Spleen (tissue), 11 donors: Measurements from ENCODE around the gene CDC14B. TPM values are rescaled to one million over a fixed set of nuclear protein-coding genes. Genes with fewer than 3 reads are reported as not detected.

Source experiments
- DNase-seq: peaks from one replicate; pipeline ENCODE4 v3.0.0-alpha.2; 2020
- H3K27ac ChIP-seq, 8 donors: fragments of 200-600 bp; sonication (generic) in 7 of 8; 1 replicate in 4 of 8; 2 replicates in 4 of 8; pipeline versions ENCODE4 v1.5.0 to v1.8.0; 2016 to 2021; ENCODE audit warnings: inconsistent platforms in 4 of 8, mild to moderate bottlenecking in 4 of 8, moderate library complexity in 1 of 8
- H3K27me3 ChIP-seq, 7 donors: fragments of 200-600 bp; sonication (generic) in 6 of 7; replicated peaks in 1 of 7; 1 replicate in 4 of 7; 2 replicates in 3 of 7; pipeline versions ENCODE4 v1.5.0 to v1.8.0; 2016 to 2021; ENCODE audit warnings: inconsistent platforms in 3 of 7, mild to moderate bottlenecking in 1 of 7
- H3K36me3 ChIP-seq, 6 donors: fragments of 200-600 bp; sonication (generic) in 5 of 6; 1 replicate in 4 of 6; 2 replicates in 2 of 6; pipeline versions ENCODE4 v1.5.0 to v1.8.0; 2016 to 2021; ENCODE audit warnings: inconsistent platforms in 2 of 6
- H3K4me1 ChIP-seq, 6 donors: fragments of 200-600 bp; sonication (generic) in 5 of 6; 1 replicate in 3 of 6; 2 replicates in 3 of 6; pipeline versions ENCODE4 v1.5.0 to v1.8.0; 2016 to 2021; ENCODE audit warnings: inconsistent platforms in 3 of 6
- H3K4me3 ChIP-seq, 8 donors: fragments of 200-600 bp; sonication (generic) in 7 of 8; 1 replicate in 4 of 8; 2 replicates in 4 of 8; pipeline versions ENCODE4 v1.5.0 to v1.8.0; 2016 to 2021; ENCODE audit warnings: inconsistent platforms in 4 of 8, mild to moderate bottlenecking in 4 of 8, moderate library complexity in 2 of 8
- H3K9me3 ChIP-seq, 8 donors: fragments of 200-600 bp; sonication (generic) in 7 of 8; 1 replicate in 4 of 8; 2 replicates in 4 of 8; pipeline versions ENCODE4 v1.5.0 to v1.8.0; 2016 to 2021; ENCODE audit warnings: inconsistent platforms in 4 of 8
- CTCF ChIP-seq, 11 experiments: fragments of 200-600 bp in 7 of 11; fragments of 450-650 bp in 4 of 11; sonication (generic) in 4 of 11; IDR thresholded peaks in 8 of 11; conservative IDR thresholded peaks in 3 of 11; 1 replicate in 7 of 11; 2 replicates in 4 of 11; pipeline versions ENCODE4 v1.4.0 to v1.8.0; 2016 to 2021; ENCODE audit warnings: antibody characterized with exemption in 11 of 11, inconsistent platforms in 4 of 11, mild to moderate bottlenecking in 1 of 11
- POLR2A ChIP-seq, 3 donors: fragments of 450-650 bp; IDR thresholded peaks; one replicate each; pipeline ENCODE4 v1.5.1; 2017; ENCODE audit warnings: antibody characterized with exemption in 3 of 3, mild to moderate bottlenecking in 1 of 3
- POLR2AphosphoS5 ChIP-seq, 3 donors: sonication (generic); formaldehyde crosslinking; IDR thresholded peaks; one replicate each; pipeline ENCODE4 v1.5.1; 2017; ENCODE audit warnings: antibody characterized with exemption in 3 of 3
- WGBS, 5 donors: extraction: QIAGEN DNeasy Blood & Tissue Kit in 3 of 5; methylation state at CpG; one replicate each; pipeline versions ENCODE4 v1.1.5 to v1.1.7; 2013 to 2018; 5-methylcytosine and 5-hydroxymethylcytosine counted together
- intact Hi-C: fragments of 100-400 bp; cut with DNase I; formaldehyde crosslinking; loops from one replicate; pipeline ENCODE4 v1.15.0; 2023; ENCODE audit warnings: low total_unique reads
- polyA plus RNA-seq, 3 donors: library from polyadenylated mRNA; stranded (reverse); fragments of 200-250 nt; gene quantifications; one replicate each; pipeline ENCODE4 v1.2.1, GENCODE V29; 2013
- total RNA-seq, 7 donors: library from RNA; depleted of rRNA in 3 of 7; stranded (reverse); fragments of >200 nt in 3 of 7; fragmentation: NEBNext Ultra II Directional in 4 of 7; extraction: Animal tissue kit (Norgen Biotek cat#: 25700) in 4 of 7; gene quantifications; one replicate each; pipeline versions ENCODE4 v1.1.0 to v1.2.1, GENCODE V29; 2016 to 2021
- donor health status: healthy with polysubstance abuse.
- donor health status: DM: no; HTN: no; CAD: no; lungs with moderate emphysema.
- donor health status: DM: no; HTN: no; CAD: no.
- donor health status: Bipolar disorder and iron deficiency.
- donor health status: healthy.
- donor health status: DM: no; HTN: no; CAD: no.
- donor health status: DM: yes; HTN: yes; CAD: no.

CDC14B gene
- total and polyA plus RNA-seq, 10 donors, result 1.3 to 10.0 (median 5.8) TPM

DNA sequence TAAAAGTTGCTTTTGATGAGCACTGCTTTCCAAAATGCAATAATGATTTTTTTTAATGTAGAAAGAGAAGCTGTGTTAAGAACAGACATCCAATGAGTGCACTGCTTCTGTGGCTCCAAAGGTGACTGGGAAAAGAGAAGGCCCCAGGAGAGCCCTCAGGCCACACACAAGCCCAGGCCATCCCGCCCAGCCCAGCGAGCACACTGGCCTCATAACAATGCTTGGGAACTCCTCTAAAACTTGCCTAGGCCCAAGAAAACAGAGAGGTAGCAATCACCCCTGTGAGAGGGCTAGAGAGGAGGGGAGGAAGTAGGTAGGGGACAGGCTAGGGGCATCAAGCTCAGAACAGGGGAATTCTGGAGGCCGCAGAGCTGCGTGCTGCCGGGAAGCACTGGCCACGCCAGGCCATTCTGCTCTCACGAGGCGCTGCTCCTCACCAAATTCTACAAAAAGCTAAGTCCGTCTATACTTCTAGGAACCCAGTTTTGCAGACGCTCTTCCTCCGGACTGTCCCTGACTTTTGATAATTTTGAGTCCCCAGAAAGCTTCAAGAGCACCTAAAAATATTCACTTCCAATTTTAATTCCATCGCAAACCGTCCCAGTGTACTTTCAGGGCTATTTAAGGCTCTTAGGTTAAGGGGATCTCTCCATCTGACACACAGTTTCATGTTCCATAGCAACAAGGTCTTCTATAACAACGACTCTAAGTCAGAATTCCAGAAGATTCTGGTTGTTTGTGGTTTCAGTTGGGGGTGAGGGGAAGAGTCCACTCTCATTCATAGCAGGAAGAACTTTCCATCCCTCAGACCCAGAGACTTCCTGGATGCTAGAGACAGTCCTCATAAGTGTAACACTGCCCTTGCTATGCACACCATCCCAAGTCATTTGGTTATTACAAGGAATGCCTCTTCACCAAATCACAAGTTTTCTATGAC is 118.7 kb downstream of the CDC14B start:
- no peaks in the 10 kb centered on the region for H3K4me1 ChIP-seq
- TF ChIP-seq CTCF (IDR thresholded peaks at IDR 0.05 in 8 of 11, conservative IDR thresholded peaks at IDR 0.05 in 3 of 11) (no peak), POLR2A (IDR thresholded peaks at IDR 0.05) (no peak)
- intact Hi-C loops, result no loop called here
- no peak overlapping the region for H3K27ac ChIP-seq
- no peaks in the 10 kb centered on the region for H3K9me3 ChIP-seq
- WGBS, 5 donors, result 92 to 94% (median 93%) methylated on average over 14 of the region's 14 CpGs
- no peak for DNase-seq
- peaks cover 0 to 16% (median 0%) of the 10 kb centered on the region in 6 donors for H3K36me3 ChIP-seq
- H3K4me3 ChIP-seq, result no peak overlapping the region
- H3K27me3 ChIP-seq, result no peaks in the 10 kb centered on the region

- intact Hi-C loops, result no loop called here
- no peak for TF ChIP-seq POLR2AphosphoS5 (IDR thresholded peaks at IDR 0.05)
- DNase-seq, result no peak
- H3K27ac ChIP-seq, result no peak overlapping the region
- WGBS, 5 donors, result 88 to 98% (median 94%) methylated on average over 6 to 7 of the region's 7 CpGs
- H3K4me1 ChIP-seq, result no peaks in the 10 kb centered on the region
- H3K36me3 ChIP-seq, result peaks cover 0 to 12% (median 0%) of the 10 kb centered on the region in 6 donors
- no peak overlapping the region for H3K4me3 ChIP-seq
- H3K27me3 ChIP-seq, result no peaks in the 10 kb centered on the region
- no peaks in the 10 kb centered on the region for H3K9me3 ChIP-seq
Observed at GRCh38 chr9:96499257-96499656, 120.4 kb downstream of the CDC14B start.

DNA sequence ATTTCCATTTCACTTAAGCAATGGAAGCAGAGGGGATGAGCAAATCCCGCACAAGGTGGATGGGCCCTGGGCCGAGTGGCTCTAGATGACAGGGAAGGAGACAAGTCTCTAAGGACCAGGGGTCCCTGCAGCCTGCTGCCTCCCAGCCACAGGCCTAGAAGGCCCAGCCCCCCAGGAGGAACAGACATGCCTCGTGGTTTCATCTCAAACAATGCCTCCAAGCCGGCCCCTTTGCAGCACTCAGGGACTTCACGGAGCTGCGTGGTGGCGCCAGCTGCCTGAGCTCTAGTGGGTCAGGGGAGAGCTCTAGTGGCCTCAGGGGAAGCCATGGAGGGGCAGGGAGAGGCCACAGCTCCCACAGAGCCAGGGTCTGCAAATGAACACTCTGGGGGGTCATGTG is 120.8 kb downstream of the CDC14B start:
- intact Hi-C loops, result no loop called here
- H3K27me3 ChIP-seq, result no peaks in the 10 kb centered on the region
- no peaks in the 10 kb centered on the region for H3K4me1 ChIP-seq
- WGBS, 5 donors, result 72 to 84% (median 76%) methylated on average over 7 of the region's 7 CpGs
- no peak overlapping the region for H3K4me3 ChIP-seq
- H3K9me3 ChIP-seq, result no peaks in the 10 kb centered on the region
- H3K36me3 ChIP-seq, result peaks cover 0 to 8% (median 0%) of the 10 kb centered on the region in 6 donors
- no peak for DNase-seq
- no peak overlapping the region for H3K27ac ChIP-seq
- no peak for TF ChIP-seq CTCF (IDR thresholded peaks at IDR 0.05 in 8 of 11, conservative IDR thresholded peaks at IDR 0.05 in 3 of 11)
- no peak for TF ChIP-seq POLR2A (IDR thresholded peaks at IDR 0.05)

DNA sequence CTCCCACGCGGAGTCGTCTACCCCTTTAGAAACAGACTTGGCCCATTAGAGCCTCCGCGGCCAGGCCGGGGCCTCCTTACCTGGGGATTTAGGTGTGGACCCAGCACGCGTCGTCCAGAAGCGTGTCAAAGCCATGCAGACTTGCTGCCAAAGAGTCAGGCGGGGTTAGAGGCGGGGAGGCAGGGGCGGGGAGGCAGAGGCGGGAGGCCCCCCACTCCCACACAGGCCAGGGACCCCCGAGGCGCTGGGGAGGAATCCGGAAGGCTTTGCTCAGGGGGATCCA is 122.6 kb downstream of the CDC14B start:
- H3K9me3 ChIP-seq, result no peaks in the 10 kb centered on the region
- WGBS, 5 donors, result 92 to 97% (median 94%) methylated on average over 17 of the region's 17 CpGs
- no peak for DNase-seq
- intact Hi-C loops, result no loop called here
- H3K36me3 ChIP-seq, result peaks cover 0 to 19% (median 2%) of the 10 kb centered on the region in 6 donors
- H3K27me3 ChIP-seq, result no peaks in the 10 kb centered on the region
- no peak for TF ChIP-seq CTCF (IDR thresholded peaks at IDR 0.05 in 8 of 11, conservative IDR thresholded peaks at IDR 0.05 in 3 of 11)
- no peak for TF ChIP-seq POLR2AphosphoS5 (IDR thresholded peaks at IDR 0.05)
- TF ChIP-seq POLR2A (IDR thresholded peaks at IDR 0.05), result no peak
- H3K4me1 ChIP-seq, result no peaks in the 10 kb centered on the region
- no peak overlapping the region for H3K4me3 ChIP-seq
- H3K27ac ChIP-seq, result no peak overlapping the region
